DMS153 (cell line): ENCODE measurements around the gene MAN1C1.
"Not testable (repeated sequence)": the region's sequence is repeated elsewhere in the genome, so short reads cannot be mapped to it uniquely, and the experiment has no call there.

ENCODE experiments used
- DNase-seq: peaks from one replicate; lab custom pipeline; 2025; lab: John Stamatoyannopoulos, UW

Gene MAN1C1

DNA sequence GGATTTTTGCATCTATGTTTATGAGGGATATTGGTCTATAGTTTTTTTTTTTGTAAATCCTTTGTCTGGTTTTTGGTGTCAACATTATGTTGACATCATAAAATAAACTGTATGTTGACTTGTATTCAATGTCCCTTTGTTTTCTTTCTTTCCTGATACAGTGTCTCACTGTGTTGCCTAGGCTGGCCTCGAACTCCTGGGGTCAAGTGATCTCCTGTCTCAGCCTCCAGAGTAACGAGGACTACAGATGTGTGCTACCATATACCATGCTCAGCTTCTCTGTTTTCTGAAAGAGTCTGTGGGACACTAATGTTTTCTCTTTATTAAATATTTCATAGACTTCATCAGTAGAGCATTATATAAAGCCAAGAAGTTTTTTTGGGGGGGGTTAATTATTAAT is 18.3 kb downstream of the MAN1C1 start:
- DNase-seq, result no peak

DNA sequence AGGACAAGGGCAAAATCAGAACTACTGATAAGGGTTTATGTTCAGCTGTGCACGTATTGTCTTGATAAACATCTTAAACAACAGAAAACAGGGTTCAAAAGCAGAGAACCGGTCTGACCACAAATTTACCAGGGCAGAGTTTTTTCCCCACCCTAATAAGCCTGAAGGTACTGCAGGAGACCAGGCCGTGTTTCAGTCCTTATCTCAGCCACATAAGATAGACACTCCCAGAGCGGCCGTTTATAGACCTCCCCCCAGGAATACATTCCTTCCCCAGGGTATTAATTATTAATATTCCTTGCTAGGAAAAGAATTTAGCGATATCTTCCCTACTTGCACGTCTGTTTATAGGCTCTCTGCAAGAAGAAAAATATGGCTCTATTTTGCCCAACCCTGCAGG is 19.6 kb downstream of the MAN1C1 start:
- not testable (repeated sequence) for DNase-seq

GRCh38 chr1:25640646-25641328 is 24.2 kb downstream of the MAN1C1 start:
- no peak for DNase-seq

- DNase-seq, result no peak
These were observed 24.7 kb downstream of the MAN1C1 start for GRCh38 chr1:25641329-25641725.

- DNase-seq, result no peak
These were observed 25.5 kb downstream of the MAN1C1 start for GRCh38 chr1:25641931-25642573.

- no peak for DNase-seq
These were observed 26.1 kb downstream of the MAN1C1 start for GRCh38 chr1:25642574-25643108.

DNA sequence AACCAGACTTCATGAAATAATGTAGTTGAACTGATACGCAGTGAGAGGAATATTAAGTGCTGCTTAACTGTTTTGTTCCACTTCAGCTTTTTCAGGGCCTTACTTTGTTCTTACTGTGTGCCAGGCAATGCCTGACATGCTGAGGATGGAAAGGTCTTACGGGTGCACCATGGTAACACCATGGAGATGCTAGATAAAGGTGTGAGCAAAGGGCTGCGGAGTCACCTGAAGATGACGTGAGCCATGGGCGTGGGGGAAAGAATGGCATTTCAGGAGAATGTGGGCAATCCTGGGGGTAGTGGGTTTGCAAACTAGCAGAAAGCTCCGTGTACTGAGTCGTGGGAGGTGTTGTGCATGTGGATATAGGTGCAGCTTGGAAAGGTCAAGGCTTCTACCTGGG is 27.3 kb downstream of the MAN1C1 start:
- no peak for DNase-seq

- DNase-seq, result no peak
These were observed 28.4 kb downstream of the MAN1C1 start for GRCh38 chr1:25644962-25645361.

DNA sequence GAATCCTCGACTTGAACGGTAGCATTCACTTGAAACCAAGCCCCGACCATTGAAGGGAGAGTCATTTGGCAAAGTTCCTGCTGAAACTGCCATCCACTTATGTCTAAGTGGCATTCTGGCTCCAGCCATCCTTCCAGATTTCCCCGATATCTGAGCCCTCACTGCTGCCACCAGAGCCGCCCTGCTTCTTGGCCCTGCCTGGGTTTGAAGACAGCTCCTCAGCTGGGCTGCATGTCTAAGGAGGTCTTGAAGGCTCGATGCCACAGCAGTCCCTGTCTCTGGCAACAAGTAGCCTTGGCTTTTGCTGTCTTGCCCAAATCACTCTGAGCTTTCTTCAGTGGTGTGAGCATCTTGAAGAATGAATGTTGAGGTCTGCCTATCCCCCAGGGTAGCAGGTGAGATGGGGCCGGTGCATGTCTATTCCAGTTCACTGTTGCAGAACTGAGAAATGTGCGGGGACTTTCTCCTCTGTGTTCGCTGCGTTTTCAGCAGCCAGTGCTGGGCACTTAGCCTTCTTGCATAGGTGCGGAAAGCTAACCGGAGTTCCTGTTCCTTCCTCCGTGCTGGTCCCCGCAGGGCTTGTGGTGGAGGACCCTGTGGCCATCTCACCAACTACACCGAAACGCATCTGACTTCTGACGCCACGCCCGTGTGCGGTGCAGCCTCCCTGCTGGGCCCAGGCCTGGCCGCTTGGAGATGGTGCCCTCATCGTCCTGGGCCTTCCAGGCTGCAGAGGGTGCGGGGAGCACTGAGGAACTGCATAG is 29.2 kb downstream of the MAN1C1 start:
- DNase-seq, result no peak

- DNase-seq, result no peak
These were observed 30.5 kb downstream of the MAN1C1 start for GRCh38 chr1:25647106-25647505.

- no peak for DNase-seq
These were observed 31.3 kb downstream of the MAN1C1 start for GRCh38 chr1:25647863-25648262.

GRCh38 chr1:25648681-25649440 is 32.3 kb downstream of the MAN1C1 start:
- no peak for DNase-seq

- DNase-seq, result no peak
These were observed 33.1 kb downstream of the MAN1C1 start for GRCh38 chr1:25649505-25650288.

DNA sequence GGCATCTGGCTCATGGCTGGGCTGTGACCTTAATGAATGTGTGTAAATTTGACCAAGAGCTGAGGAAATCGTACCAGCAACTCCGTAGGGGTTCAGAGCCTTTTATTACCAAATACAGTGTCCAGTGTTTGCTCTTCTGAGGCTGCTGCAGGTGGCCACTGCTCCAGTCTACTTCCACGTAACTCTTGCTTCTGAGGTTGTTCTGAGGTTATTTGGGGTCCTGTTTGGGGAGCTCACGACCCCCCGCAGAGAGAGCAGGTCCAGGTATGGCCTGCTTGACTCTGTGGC is 33.6 kb downstream of the MAN1C1 start:
- no peak for DNase-seq

DNA sequence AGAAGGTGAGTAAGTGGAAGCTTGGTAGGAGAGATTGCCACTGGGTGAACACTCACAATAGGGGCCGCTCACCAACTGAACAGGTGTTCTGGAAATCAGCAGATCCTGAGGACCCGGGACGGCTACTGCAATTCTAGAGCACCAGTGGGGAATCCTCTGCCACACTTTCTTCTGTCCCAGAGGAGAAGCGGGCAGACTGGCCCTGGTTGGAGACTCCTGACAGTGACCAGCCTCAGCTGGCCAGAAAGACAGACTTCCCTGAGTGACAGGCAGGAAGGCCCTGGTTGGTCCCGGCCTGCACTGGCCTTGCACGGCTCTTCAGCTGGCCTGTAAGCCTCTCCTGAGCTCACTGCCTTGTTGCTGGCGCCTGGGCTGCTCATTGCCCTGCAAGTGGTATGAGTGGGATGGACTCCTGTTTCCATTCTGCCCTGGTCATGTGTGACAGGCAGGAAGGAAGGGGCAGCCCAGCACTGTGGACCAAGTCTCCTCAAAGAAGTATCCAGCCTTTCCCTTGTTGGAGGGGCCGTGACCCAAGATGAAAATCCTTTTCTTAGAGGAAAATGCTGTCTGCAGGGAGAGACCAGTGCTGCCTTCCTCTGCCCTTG is 34.5 kb downstream of the MAN1C1 start:
- DNase-seq, result no peak

DNA sequence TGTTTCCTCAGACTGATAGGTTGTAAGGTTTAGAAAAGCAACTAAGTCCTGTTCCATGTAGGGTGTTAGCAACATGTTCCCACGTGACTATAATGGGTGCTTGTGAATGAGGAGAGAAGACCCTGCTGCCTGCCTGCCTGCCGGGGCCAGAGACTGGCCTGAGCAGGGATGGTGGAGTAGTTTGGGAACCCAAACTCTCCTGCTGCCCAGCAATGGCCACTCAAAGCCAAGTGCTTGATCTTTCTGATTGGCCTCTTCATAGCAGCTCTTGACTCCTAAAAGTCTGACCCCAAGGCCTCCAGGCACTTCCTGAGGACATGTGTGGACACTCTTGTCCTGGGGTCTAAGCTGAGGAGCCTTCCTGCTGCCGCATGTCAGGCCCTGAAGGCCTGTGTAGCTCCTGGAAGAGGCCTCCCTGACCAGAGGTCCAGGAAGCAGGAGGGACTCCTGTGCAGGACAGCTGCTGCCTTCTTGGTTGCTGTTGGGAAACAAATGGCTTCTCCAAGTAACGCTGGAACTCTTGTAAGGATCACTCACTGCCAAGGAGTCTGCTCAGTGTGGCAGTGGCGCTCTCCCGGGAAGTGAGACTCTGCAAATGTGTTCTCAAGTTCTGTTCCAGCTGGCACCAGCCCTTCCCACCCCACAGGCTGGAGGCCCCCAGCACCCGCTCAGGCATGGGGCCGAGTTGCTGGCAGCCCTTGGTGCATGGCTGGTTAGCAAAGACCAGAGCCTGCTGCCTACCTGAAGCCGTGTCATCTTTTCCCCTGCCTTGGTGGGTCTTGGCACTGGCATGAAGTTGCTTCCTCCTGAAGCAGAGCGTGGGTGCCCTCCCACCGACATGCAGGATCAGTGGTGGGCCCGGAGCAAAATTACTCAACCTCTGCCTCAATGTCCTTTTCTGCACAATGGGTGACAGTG is 35.5 kb downstream of the MAN1C1 start:
- no peak for DNase-seq

GRCh38 chr1:25653558-25653957 is 37.0 kb downstream of the MAN1C1 start:
- DNase-seq, result no peak

- no peak for DNase-seq
These were observed 37.6 kb downstream of the MAN1C1 start for GRCh38 chr1:25654109-25654660.

- DNase-seq, result no peak
These were observed 40.7 kb downstream of the MAN1C1 start for GRCh38 chr1:25657121-25657882.
